Neural cell (in vitro differentiated cells): ENCODE data around the gene P3H3.

ENCODE experiments used
- EP300 ChIP-seq: fragments of 450-650 bp; conservative IDR thresholded peaks from 2 replicates; pipeline ENCODE4 v1.6.1; 2014; ENCODE audit warnings: antibody characterized with exemption, mild to moderate bottlenecking, moderate library complexity; ENCODE audit not compliant: poor library complexity, severe bottlenecking
- EZH2 ChIP-seq: fragments of 200-600, 300-800 bp; shearing (Covaris generic), sonication (generic); IDR thresholded peaks from 2 replicates; pipeline ENCODE4 v1.6.1; 2014; ENCODE audit warnings: antibody characterized with exemption, low read length, borderline replicate concordance, mild to moderate bottlenecking; ENCODE audit not compliant: insufficient read depth, poor library complexity, severe bottlenecking
- RAD21 ChIP-seq: fragments of 450-650 bp; conservative IDR thresholded peaks from 2 replicates; pipeline ENCODE4 v1.6.1; 2014; ENCODE audit warnings: antibody characterized with exemption, mild to moderate bottlenecking, moderate library complexity
- REST ChIP-seq: IDR thresholded peaks from 2 replicates; pipeline ENCODE4 v1.6.1; 2012; ENCODE audit warnings: borderline replicate concordance
- TAF1 ChIP-seq: IDR thresholded peaks from 2 replicates; pipeline ENCODE4 v1.6.1; 2012; ENCODE audit warnings: low read depth
- TF ChIP-seq, protein P1 (sequence below): fragments of 450-650 bp; IDR thresholded peaks from 2 replicates; pipeline ENCODE4 v1.5.1; 2014; ENCODE audit warnings: antibody characterized with exemption, mild to moderate bottlenecking, moderate library complexity; ENCODE audit not compliant: poor library complexity, severe bottlenecking

DNA sequence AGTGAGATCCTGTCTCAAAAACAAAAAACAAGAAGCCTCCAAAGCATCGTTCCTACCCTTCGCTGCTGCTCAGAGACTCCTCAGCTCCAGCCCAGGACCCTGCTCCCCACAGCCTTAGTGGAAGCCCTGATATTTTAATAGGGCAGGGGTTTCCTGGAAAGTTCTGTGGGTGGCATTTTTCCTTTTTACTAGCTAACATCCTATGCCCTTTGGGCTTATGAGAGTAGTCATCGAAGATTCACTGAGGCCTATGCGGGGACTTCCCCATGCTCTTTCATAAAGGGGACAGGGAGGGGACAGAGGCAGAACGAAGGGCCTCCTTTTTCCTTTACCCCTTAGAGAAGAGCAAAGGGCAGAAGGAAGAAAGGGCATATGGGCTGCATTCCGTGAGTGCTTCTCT is 47.6 kb upstream of the P3H3 start:
- TF ChIP-seq, protein P1, sequence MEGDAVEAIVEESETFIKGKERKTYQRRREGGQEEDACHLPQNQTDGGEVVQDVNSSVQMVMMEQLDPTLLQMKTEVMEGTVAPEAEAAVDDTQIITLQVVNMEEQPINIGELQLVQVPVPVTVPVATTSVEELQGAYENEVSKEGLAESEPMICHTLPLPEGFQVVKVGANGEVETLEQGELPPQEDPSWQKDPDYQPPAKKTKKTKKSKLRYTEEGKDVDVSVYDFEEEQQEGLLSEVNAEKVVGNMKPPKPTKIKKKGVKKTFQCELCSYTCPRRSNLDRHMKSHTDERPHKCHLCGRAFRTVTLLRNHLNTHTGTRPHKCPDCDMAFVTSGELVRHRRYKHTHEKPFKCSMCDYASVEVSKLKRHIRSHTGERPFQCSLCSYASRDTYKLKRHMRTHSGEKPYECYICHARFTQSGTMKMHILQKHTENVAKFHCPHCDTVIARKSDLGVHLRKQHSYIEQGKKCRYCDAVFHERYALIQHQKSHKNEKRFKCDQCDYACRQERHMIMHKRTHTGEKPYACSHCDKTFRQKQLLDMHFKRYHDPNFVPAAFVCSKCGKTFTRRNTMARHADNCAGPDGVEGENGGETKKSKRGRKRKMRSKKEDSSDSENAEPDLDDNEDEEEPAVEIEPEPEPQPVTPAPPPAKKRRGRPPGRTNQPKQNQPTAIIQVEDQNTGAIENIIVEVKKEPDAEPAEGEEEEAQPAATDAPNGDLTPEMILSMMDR: no peak
- no peak for TF ChIP-seq TAF1
- no peak for TF ChIP-seq RAD21
- TF ChIP-seq EZH2: no peak
- no peak for TF ChIP-seq EP300
- no peak for TF ChIP-seq REST
